ENCODE measurements around the gene MAP2K3. TPM values are rescaled to one million over a fixed set of nuclear protein-coding genes. Genes with fewer than 3 reads are reported as not detected.

MAP2K3 gene
- total and polyA plus RNA-seq, 10 of the 15 experiments (the other 5 are each of a cell fraction or from before 2014, with no cell fraction given): 0.71 to 39.4 (median 18.6) TPM

- TF ChIP-seq ZBTB40 (IDR thresholded peaks at IDR 0.05; ENCODE audit: borderline replicate concordance) (no peak), IRF4 (IDR thresholded peaks at IDR 0.05; ENCODE audit: low read depth, low read length) (peak; percentile 56; the same call in 1 of the 2 replicates), HSF1 (IDR thresholded peaks at IDR 0.05; ENCODE audit: low read depth, low read length) (no peak), PKNOX1 (IDR thresholded peaks at IDR 0.05) (no peak), NR2C2 (IDR thresholded peaks at IDR 0.05; ENCODE audit: borderline replicate concordance, control insufficient read depth, insufficient read length, low read depth) (no peak), NBN (IDR thresholded peaks at IDR 0.05) (peak; percentile 55; the same call in 1 of the 2 replicates), USF2 (IDR thresholded peaks at IDR 0.05; ENCODE audit: borderline replicate concordance, low read depth, low read length) (no peak), IKZF1 (conservative IDR thresholded peaks at IDR 0.05) (peak; percentile 19; the same call in 1 of the 2 replicates), ATF3 (IDR thresholded peaks at IDR 0.05; ENCODE audit: borderline replicate concordance, extremely low read depth, low read depth, low read length) (no peak), HCFC1 (IDR thresholded peaks at IDR 0.05; ENCODE audit: low read length) (no peak), RAD21 (IDR thresholded peaks at IDR 0.05; ENCODE audit: insufficient read depth, low read depth, low read length) (peak; percentile 89), CTCF (IDR thresholded peaks at IDR 0.05 in 2 of 3, conservative IDR thresholded peaks at IDR 0.05 in 1 of 3; ENCODE audit: control insufficient read depth in 2 of 3, extremely low read depth in 1 of 3, insufficient read depth in 1 of 3, low read depth in 3 of 3, low read length in 3 of 3) (peak; percentile 97 to 99 (median 98)), KAT2A (conservative IDR thresholded peaks at IDR 0.05; ENCODE audit: control insufficient read depth, low read depth, low read length) (no peak), HDAC2 (IDR thresholded peaks at IDR 0.05) (no peak), NR2C1 (IDR thresholded peaks at IDR 0.05) (no peak), SREBF2 (IDR thresholded peaks at IDR 0.05; ENCODE audit: low read length) (no peak), MXI1 (IDR thresholded peaks at IDR 0.05; ENCODE audit: low read depth, low read length) (peak; percentile 88), YY1 (IDR thresholded peaks at IDR 0.05; ENCODE audit: low read depth, low read length) (peak; percentile 72), SMARCA5 (IDR thresholded peaks at IDR 0.05) (peak; percentile 86; the same call in 1 of the 2 replicates), ZNF207 (IDR thresholded peaks at IDR 0.05; ENCODE audit: borderline replicate concordance) (peak; percentile 79; the same call in 1 of the 2 replicates)
These were observed 4.4 kb upstream of the MAP2K3 start (continued) for GRCh38 chr17:21280081-21280518.
